Right lobe of liver (tissue), 4 donors: ENCODE data around the gene RPP38.

Source experiments
- CTCF ChIP-seq, 4 donors: fragments of 200-600 bp in 3 of 4; fragments of 450-650 bp in 1 of 4; IDR thresholded peaks; one replicate each; pipeline versions ENCODE4 v1.5.1 to v1.8.0; 2016 to 2022; ENCODE audit warnings: antibody characterized with exemption in 4 of 4, mild to moderate bottlenecking in 2 of 4
- POLR2A ChIP-seq: fragments of 450-650 bp; IDR thresholded peaks from one replicate; pipeline ENCODE4 v1.6.1; 2017; ENCODE audit warnings: antibody characterized with exemption, mild to moderate bottlenecking
- donor health status: DM: no; HTN: no; CAD: no.
- donor health status: DM: no; HTN: no; CAD: no.
- donor health status: DM: no; HTN: yes; CAD: no.

GRCh38 chr10:15149042-15149771, 52.1 kb downstream of the RPP38 start:
- TF ChIP-seq CTCF (IDR thresholded peaks at IDR 0.05): no peak
- no peak for TF ChIP-seq POLR2A
